ENCODE measurements around the gene FOXP1. TPM values are rescaled to one million over a fixed set of nuclear protein-coding genes. Genes with fewer than 3 reads are reported as not detected.
A peak's percentile ranks its signal among the peaks of the same experiment; 100 is the strongest.
"Not testable (repeated sequence)": the region's sequence is repeated elsewhere in the genome, so short reads cannot be mapped to it uniquely, and the experiment has no call there.

The FOXP1 gene
- total RNA-seq, 1 donor from 2014 or later: 70.2 TPM

GRCh38 chr3:71025010-71025409, 558.5 kb downstream of the FOXP1 start:
- no peak for ATAC-seq

DNA sequence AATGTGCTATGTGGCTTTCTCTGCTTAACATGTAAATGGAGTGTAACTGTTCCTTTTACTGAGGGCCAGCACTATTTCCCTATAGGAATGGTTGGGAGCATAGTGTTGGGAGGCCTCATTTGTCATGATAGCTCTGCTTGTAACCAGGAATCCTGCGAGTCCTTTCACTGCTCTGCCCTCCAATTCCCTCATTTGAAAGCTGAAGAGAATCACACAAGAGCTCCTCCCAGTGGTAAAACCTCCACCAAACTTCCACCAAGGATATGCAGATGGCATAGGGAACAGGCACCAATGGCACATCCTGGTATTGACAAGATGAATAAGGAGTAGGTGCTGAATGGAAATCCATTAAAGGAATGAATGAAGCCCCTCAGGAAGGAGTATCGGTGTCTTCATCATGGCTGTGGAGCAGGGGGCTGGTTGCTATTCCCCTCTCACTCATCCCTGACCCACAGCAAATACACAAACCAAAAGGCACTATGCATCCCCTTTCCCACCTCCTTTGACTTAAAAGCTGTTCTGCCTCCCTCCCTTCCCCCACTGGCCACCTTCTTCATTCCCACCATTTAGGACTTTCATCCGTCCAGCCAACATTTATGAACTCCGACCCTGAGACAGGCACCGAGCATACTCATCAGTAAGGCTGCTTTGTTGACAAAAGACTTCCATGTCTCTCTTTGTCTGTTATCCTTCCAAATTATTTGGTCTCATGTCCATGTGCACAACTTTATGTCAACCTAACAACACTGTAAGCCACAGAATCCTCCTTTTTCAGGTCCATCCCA, 560.8 kb downstream of the FOXP1 start:
- peak; percentile 26 for ATAC-seq

DNA sequence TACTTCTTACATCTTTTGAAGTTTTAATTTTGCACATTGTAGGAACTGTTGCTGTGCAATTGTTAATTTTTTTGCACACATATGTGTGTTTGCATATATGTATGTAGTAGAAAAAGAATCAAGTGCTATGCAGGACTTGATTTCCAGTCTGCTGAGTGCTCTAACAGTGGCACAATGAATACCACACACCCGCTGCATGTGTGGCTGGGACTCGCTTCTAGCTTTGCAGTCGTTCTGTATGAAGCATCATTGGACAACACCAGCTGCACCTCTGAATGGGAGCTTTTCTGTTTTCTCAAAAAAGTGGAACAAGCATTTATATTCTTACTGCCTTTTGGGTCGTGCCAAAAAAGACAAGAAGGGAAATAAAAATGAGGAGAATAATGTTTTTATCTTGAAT, 564.7 kb downstream of the FOXP1 start:
- no peak for ATAC-seq

GRCh38 chr3:71016178-71016845, 567.2 kb downstream of the FOXP1 start:
- no peak for ATAC-seq

DNA sequence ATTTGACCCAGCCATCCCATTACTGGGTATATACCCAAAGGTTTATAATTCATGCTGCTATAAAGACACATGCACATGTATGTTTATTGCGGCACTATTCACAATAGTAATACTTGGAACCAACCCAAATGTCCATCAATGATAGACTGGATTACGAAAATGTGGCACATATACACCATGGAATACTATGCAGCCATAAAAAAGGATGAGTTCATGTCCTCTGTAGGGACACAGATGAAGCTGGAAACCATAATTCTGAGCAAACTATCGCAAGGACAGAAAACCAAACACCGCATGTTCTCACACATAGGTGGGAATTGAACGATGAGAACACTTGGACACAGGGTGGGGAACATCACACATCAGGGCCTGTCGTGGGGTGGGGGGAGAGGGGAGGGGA, 568.9 kb downstream of the FOXP1 start:
- not testable (repeated sequence) for ATAC-seq

DNA sequence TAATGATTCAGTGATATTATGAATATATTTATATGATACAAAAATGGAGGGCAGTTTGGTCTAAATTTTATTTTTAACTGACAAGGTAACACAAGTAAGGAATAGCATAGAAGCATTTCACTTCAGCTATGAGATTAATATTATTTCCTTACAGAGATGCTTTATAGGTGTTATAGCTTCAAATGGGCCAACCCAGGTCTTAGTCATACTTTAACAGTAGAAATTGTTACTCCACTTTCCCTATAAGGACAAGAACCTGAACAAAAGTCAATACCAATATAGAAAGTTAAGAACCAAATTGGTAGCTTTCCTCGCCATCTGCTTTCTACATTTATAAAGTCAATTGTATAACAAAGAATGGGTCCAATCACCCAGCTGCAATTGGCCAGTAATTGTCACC, 570.6 kb downstream of the FOXP1 start:
- no peak for ATAC-seq

DNA sequence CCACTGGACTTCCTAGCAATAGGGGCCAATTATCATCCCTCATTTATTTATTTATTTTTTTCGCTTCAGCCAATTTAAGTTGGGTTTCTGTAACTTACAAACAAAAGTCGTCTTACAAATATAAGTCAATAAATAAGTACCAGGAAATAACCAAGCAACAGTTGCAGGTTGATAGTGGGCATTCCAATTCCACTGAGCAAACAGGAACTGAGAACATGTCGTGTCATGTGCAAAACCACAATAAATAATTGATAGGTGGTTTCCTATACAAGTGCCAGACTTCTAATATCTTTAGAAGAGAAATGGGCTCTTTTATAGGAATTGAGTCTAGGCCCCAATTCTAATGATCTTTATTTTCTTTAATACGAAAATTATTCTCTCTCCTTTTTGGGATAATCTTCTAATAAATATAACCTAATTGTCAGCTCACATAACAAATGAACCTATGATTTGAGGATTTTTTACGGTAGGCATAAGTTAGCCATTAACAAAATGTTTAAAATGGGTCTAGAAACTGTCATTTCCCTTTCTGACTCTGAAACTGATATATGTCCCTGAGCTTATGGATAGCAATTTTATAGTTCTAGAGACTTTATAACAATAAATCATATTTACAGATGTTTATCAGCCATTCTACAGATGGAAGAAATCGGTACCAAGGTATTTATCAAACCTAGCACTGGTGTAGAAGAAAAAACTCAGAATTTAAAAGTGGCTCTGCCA, 571.8 kb downstream of the FOXP1 start:
- ATAC-seq: peak; percentile 66

- no peak for ATAC-seq
These were observed 572.6 kb downstream of the FOXP1 start for GRCh38 chr3:71010726-71011455.

GRCh38 chr3:71008350-71008935, 575.1 kb downstream of the FOXP1 start:
- ATAC-seq: no peak

- peak; percentile 78 for ATAC-seq
These were observed 576.4 kb downstream of the FOXP1 start for GRCh38 chr3:71006810-71007785.

GRCh38 chr3:71005702-71006321, 577.7 kb downstream of the FOXP1 start:
- ATAC-seq: no peak

DNA sequence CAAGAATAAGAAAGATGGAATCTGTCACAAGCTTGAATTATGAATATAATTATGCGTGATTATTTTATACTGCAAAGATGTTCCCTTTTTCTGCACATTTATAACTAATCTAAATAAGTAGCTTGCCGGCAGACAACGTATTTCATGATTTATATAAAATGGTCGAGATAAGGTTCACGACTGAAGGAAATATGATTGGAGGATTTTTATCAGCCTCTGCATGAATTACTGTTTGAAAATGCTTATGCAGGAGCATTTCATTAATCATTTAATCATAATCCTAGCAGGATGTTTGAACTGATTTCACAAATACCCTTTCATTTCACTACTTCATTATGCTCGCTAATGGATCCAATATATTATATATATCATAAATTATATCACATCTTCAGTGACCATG, 580.0 kb downstream of the FOXP1 start:
- ATAC-seq: no peak

- ATAC-seq: no peak
These were observed 581.2 kb downstream of the FOXP1 start for GRCh38 chr3:71002298-71002697.

- ATAC-seq: no peak
These were observed 582.2 kb downstream of the FOXP1 start for GRCh38 chr3:71001303-71001830.

DNA sequence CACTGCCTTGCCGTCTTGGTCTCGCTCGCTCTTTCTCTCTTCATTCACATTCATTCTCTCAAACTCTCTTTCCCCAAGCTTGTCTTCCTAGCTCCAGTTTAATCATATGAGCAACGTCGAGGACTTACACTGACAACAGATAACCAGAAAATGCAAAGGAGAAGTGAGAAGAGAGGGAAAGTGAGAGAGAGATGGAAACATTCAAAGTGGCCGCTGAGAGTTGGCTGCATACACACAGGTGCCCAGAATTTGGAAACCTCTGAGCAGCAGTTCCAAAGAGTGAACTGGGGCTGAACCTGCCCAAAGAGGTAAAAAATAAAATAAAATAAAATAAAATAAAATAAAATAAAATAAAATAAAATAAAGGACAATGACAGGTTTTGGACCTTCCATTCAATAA, 583.0 kb downstream of the FOXP1 start:
- no peak for ATAC-seq

DNA sequence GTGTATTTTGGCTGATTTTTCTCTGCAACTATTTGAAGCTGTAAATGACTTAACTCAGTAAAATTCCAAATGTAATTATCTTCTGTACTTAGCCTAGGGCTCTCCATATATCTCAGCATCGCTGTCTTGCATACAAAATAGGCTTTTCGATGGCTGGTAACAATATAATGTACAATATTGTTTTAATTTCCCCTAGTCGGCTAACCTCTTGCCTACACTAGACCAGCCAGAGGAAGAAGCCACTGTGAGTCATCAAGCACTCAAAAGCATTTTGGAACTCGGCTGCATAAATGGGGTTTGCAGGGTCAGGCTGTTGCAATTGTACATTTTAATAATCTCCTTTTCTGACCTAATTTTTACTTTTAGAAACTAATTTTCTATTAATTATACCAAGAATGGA, 583.8 kb downstream of the FOXP1 start:
- peak; percentile 63 for ATAC-seq

- ATAC-seq: no peak
These were observed 587.4 kb downstream of the FOXP1 start for GRCh38 chr3:70996082-70996481.

GRCh38 chr3:70994644-70995043, 588.9 kb downstream of the FOXP1 start:
- ATAC-seq: no peak

- no peak for ATAC-seq
These were observed 590.8 kb downstream of the FOXP1 start for GRCh38 chr3:70992562-70993204.

DNA sequence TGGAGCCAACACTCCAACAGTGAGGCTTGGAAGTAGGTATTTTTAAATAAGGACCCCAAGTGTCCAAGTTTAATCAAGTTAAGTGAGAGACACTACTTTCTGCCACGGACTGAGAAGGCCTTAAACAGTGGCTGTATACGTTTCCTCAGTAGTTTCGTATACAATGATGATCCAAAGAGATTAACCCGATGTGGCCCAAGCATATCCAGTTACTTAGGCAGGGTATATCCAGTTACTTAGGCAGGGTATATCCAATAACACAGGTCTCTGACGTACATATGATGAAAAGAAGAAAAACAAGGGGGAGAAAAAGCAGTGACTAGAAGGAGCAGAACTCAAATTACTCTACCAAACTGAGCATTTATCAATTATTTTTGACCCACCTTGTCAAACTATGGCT, 591.4 kb downstream of the FOXP1 start:
- ATAC-seq: no peak

All from esophagus mucosa (tissue), 1 donor.